Tibial artery (tissue), 4 donors: ENCODE measurements around the gene MINPP1.

Experiments used
- DNase-seq, 2 donors: peaks; one replicate each; pipeline ENCODE4 v3.0.0-alpha.2; 2019
- H3K27ac ChIP-seq, 2 donors: fragments of 200-600 bp; sonication (generic) in 1 of 2; 1 replicate in 1 of 2; 2 replicates in 1 of 2; pipeline ENCODE4 v1.5.1; 2018 to 2019; ENCODE audit warnings: mild to moderate bottlenecking in 1 of 2
- H3K27me3 ChIP-seq, 2 donors: fragments of 200-600 bp; sonication (generic) in 1 of 2; one replicate each; pipeline versions ENCODE4 v1.5.1 to v1.6.0; 2016 to 2019
- H3K36me3 ChIP-seq, 3 donors: fragments of 200-600 bp; sonication (generic) in 2 of 3; one replicate each; pipeline ENCODE4 v1.5.1; 2016 to 2019; ENCODE audit warnings: mild to moderate bottlenecking in 2 of 3
- H3K4me1 ChIP-seq, 4 donors: fragments of 200-600 bp; sonication (generic) in 2 of 4; 1 replicate in 3 of 4; 2 replicates in 1 of 4; pipeline ENCODE4 v1.5.1; 2016 to 2019
- H3K4me3 ChIP-seq, 2 donors: fragments of 200-600 bp; sonication (generic) in 1 of 2; 1 replicate in 1 of 2; 2 replicates in 1 of 2; pipeline ENCODE4 v1.5.1; 2018 to 2019; ENCODE audit warnings: mild to moderate bottlenecking in 2 of 2
- H3K9me3 ChIP-seq, 3 donors: fragments of 200-600 bp; sonication (generic) in 1 of 3; one replicate each; pipeline ENCODE4 v1.5.1; 2016 to 2019
- CTCF ChIP-seq, 2 experiments: fragments of 200-600 bp in 1 of 2; fragments of 450-650 bp in 1 of 2; IDR thresholded peaks; one replicate each; pipeline ENCODE4 v1.5.1; 2017 to 2019; ENCODE audit warnings: antibody characterized with exemption in 2 of 2, mild to moderate bottlenecking in 1 of 2, moderate library complexity in 1 of 2
- intact Hi-C: fragments of 100-400 bp; cut with DNase I; formaldehyde crosslinking; loops from one replicate; pipeline ENCODE4 v1.15.0; 2023; ENCODE audit warnings: low total_unique reads

MINPP1 gene

GRCh38 chr10:87560495-87561129 lies 55.9 kb downstream of the MINPP1 start:
- TF ChIP-seq CTCF (IDR thresholded peaks at IDR 0.05): no peak
- H3K4me1 ChIP-seq: no peaks in the 10 kb centered on the region
- no peak overlapping the region for H3K27ac ChIP-seq
- no peak for DNase-seq
- no peaks in the 10 kb centered on the region for H3K36me3 ChIP-seq
- H3K9me3 ChIP-seq: peaks cover 0 to 13% (median 0%) of the 10 kb centered on the region in 3 donors
- H3K27me3 ChIP-seq: no peaks in the 10 kb centered on the region
- no peak overlapping the region for H3K4me3 ChIP-seq
- intact Hi-C loops: no loop called here

DNA sequence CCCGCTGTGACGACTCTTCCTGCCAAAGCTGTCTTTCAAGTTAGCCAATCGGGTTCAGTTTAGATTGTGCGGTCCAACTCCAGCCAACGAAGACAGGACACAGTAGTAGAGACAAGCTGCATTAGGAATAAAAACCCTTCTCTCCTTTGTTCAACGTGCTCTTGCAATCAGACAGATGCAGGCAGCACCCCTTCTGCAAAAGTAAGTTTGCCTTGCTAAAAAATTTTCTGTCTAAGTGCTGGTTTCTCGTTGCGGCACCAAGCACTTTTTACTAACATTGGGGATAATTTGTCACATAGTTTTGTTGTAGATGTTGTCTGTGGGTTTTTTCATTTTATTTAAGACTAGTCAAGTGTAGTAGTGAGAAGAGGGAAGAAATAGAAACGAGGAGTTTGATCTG lies 58.1 kb downstream of the MINPP1 start:
- no peaks in the 10 kb centered on the region for H3K27me3 ChIP-seq
- peaks cover 0 to 21% (median 8%) of the 10 kb centered on the region in 3 donors for H3K9me3 ChIP-seq
- H3K36me3 ChIP-seq: no peaks in the 10 kb centered on the region
- no peak for TF ChIP-seq CTCF (IDR thresholded peaks at IDR 0.05)
- no peak overlapping the region for H3K27ac ChIP-seq
- no peaks in the 10 kb centered on the region for H3K4me1 ChIP-seq
- intact Hi-C loops: no loop called here
- no peak for DNase-seq
- H3K4me3 ChIP-seq: no peak overlapping the region

GRCh38 chr10:87565010-87565409 lies 60.3 kb downstream of the MINPP1 start:
- Histone ChIP-seq H3K4me1 (no peaks in the 10 kb centered on the region), H3K27ac (no peak overlapping the region), H3K36me3 (no peaks in the 10 kb centered on the region), H3K4me3 (no peak overlapping the region), H3K9me3 (peaks cover 0 to 21% (median 8%) of the 10 kb centered on the region in 3 donors), H3K27me3 (no peaks in the 10 kb centered on the region)
- DNase-seq: no peak
- no peak for TF ChIP-seq CTCF (IDR thresholded peaks at IDR 0.05)
- intact Hi-C loops: no loop called here

GRCh38 chr10:87575851-87576250 lies 71.2 kb downstream of the MINPP1 start:
- H3K36me3 ChIP-seq: no peaks in the 10 kb centered on the region
- no peaks in the 10 kb centered on the region for H3K27me3 ChIP-seq
- H3K4me1 ChIP-seq: peaks cover 0 to 17% (median 8%) of the 10 kb centered on the region in 4 donors
- intact Hi-C loops: no loop called here
- H3K4me3 ChIP-seq: no peak overlapping the region
- peaks cover 0 to 6% (median 0%) of the 10 kb centered on the region in 3 donors for H3K9me3 ChIP-seq
- no peak for DNase-seq
- TF ChIP-seq CTCF (IDR thresholded peaks at IDR 0.05): no peak
- no peak overlapping the region for H3K27ac ChIP-seq

- Histone ChIP-seq H3K27me3 (no peaks in the 10 kb centered on the region), H3K4me3 (no peak overlapping the region), H3K36me3 (no peaks in the 10 kb centered on the region), H3K9me3 (no peaks in the 10 kb centered on the region), H3K4me1 (peaks cover 0 to 17% (median 8%) of the 10 kb centered on the region in 4 donors), H3K27ac (peak overlapping the region; percentile 43 to 50)
- no peak for DNase-seq
- intact Hi-C loops: no loop called here
- no peak for TF ChIP-seq CTCF (IDR thresholded peaks at IDR 0.05)
Observed at GRCh38 chr10:87578160-87578841, 73.6 kb downstream of the MINPP1 start.
